GM21737 (cell line): ENCODE results near the gene ORC2.
A peak's percentile ranks its signal among the peaks of the same experiment; 100 is the strongest.
"Not testable (repeated sequence)": the region's sequence is repeated elsewhere in the genome, so short reads cannot be mapped to it uniquely, and the experiment has no call there.

Source experiments
- ATAC-seq: cut with Tn5 transposase; IDR thresholded peaks from one replicate; pipeline ENCODE4 v1.9.1; 2021; ENCODE audit warnings: mild to moderate bottlenecking, moderate library complexity; ENCODE audit not compliant: unreplicated experiment

Gene ORC2

DNA sequence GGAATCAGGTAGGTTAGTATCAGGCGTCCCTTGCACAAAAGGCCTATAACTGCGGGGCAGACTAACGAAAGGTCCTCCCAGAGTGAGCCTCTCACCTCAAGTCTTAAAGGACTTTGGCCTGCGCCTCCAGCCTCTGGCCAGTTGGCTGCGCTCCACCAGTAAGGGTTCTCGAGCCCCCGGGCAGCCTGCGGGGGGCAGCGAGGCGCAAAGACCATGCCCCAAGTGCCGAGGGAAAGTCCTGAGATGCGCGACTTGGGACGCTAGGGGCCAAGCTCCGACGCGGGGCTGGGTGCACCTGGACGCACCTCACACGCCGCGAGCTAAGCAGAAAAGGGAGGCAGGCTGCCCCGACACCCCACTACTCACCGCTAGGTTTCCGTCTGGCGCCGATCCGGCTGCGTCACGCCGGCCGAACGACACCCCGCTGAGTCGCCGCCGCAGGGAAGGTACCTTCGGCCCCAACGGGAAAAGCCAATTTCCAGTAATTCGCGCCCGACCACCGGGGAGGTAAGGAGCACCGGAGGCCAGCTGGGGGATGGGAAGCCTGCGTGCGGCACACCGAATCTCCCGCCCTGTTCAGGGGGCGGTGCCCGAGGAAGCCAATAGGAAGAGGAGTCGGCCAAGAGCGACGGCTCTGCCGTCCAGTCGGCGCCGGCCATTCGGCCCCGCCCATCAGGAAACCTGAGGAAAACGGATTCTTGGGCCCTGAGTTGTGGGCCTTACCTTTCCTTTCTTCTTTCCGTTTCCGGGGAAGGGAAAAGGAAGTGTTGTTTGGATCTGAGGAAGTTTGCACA is at the start of gene ORC2:
Gene ORC2, minus strand, starts transcription at position 537 of the 794 bp plus-strand sequence. CDS start 5,537 bp downstream, outside the sequence.
- peak; percentile 95 for ATAC-seq

GRCh38 chr2:201008296-201008829 is 44.9 kb upstream of the ORC2 start:
- no peak for ATAC-seq

- ATAC-seq = no peak
These were observed 44.1 kb upstream of the ORC2 start for GRCh38 chr2:201007584-201007998.

DNA sequence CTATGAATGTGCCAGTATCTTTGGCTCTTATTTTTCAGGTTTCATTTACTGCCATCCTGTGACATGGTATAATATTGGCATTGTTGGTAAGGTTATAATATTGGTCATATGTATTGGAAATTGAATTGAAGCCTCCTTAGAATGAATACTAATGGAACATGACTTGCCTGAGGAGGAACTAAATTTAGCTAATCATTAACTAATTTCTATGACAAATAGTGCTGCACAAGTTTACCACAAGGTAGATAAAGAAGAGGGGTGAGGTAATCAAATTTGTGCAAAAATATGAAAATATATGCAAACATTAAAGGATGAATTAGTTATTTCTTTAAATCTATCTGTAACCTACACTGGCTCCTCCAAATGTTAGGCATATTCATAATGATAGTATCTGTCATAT is 43.2 kb upstream of the ORC2 start:
- no peak for ATAC-seq

DNA sequence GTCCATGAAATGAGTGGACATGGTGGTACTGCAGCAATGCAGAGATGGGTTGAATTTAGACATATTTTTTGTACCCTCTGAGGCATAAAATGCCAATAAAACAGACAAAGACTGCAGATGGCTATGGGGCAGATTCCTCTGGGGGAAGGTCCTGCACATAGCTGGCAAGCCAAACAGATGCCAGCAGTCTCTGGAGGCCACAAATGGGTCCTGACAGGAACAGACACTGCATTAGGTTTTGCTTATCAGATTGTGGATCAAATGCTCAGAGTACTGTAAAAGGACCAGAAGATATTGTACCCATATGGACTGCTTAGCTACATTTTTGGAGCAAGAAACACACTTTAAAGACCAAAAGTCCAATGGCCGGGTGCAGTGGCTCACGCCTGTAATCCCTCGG is 40.9 kb upstream of the ORC2 start:
- ATAC-seq = no peak

GRCh38 chr2:200993097-200993496 is 29.6 kb upstream of the ORC2 start:
- ATAC-seq = no peak

DNA sequence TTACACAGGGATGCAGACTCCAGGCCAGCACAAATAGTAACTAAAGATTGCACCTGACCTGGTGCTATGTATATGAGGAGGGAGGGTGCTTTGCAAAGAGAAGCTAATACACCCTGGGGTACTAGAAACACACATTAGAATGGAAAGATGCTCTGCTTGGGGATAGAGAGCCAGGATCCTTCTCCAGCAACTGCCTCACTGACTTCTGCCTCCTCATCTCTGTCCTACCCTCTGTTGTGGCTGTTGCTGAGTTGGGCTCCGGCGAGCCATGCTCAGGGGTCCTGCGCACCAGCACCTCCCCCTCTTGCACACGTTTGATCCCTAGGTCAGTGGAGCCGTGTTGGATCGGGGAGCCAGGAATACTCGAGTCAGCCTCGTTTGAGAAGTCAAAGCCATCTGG is 23.7 kb upstream of the ORC2 start:
- ATAC-seq = no peak

- no peak for ATAC-seq
These were observed 22.3 kb upstream of the ORC2 start for GRCh38 chr2:200985799-200986198.

DNA sequence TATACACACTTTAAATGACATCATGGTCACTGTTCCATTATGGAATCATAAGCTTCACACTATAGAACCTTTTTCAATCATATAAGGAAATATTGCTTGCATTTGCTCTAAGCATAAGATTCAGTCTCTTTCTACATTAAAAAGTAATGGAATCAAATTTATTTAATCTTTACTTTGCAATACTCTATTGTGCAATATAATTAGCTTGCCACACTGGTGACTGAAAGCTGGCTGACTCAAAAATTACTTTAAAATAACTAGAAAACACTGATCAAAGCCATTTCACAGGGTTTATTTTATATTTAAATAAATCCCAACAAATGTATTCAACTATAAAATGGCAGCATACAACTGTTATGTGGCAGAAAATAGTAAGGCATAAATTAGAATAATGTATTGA is 13.2 kb upstream of the ORC2 start:
- no peak for ATAC-seq

- no peak for ATAC-seq
These were observed 12.2 kb upstream of the ORC2 start for GRCh38 chr2:200975672-200976071.

GRCh38 chr2:200970057-200970456 is 6.6 kb upstream of the ORC2 start:
- not testable (repeated sequence) for ATAC-seq

DNA sequence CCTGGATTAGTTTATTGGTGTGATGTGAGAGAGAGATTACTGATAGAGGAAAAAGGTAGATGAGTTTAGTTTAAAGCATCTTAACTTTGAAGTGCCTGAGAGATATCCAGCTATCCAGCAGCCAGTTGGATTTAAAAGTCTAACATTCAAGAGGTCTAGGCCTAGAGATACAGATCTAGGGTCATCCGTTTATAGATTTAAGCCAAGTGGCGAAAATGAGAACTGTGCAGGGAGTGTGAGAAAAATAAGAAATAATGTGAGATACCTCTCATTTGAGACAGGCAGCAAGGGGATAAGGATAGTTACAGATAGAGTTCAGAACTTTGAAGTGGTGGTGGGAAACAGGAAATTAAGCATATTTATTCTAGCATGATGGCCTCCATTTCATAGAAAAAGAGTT is 5.3 kb upstream of the ORC2 start:
- ATAC-seq = no peak

DNA sequence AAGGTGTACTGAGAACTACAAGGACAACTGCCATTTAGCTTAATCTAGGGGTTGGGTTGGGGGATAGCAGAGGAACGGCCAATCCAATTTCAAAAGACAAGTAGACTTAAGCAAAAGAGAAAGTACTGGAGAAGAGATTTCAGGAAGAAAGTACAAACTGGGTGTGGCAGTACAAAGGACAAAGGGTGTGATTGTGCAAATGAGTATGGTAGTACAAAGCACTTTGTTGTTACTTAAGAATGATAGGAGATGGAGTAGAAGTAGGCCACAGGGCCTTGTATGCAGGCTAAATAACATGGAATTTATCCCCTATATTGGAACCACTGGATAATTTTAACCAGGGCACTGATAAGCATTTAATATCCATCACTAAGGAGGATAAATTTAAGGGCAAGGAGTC is 4.7 kb upstream of the ORC2 start:
- ATAC-seq = no peak

DNA sequence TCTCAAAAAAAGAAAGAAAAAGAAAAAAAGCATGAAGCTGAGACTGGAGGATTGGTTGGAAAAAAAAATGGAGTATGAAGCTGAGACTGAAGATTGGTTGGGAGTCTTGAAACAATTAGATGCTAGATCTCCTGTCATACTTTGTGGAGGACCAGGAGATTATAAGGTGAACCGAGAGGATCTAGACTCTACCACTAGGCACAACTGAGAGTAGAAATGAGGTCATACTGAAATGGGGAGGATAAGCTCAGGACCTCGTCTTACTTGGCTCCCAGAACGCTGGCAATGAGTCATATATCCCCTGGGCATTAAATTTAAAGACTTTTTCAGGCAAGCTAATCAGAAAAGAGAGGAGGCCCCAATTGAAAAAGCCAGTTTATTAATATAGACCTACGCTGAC is 3.3 kb upstream of the ORC2 start:
- ATAC-seq = no peak

- ATAC-seq = no peak
These were observed 1.0 kb upstream of the ORC2 start for GRCh38 chr2:200964498-200964897.

- peak; percentile 4 for ATAC-seq
These were observed 425 bp upstream of the ORC2 start for GRCh38 chr2:200963918-200964252.

DNA sequence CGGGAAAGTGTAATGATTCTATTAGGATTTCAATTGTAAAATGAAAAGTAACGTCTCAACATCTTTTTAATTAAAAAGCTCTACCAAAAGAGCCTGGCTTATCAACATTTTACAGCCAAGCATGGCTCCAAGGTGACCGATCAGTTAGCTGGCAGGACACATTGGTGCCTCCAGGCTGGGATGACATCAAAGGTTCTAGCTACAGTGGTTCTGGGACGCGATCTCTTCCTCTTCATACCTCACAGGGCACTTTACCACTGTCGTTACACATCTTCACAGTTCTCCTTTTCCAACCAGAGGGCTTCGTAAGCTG is 693 bp downstream of the ORC2 start:
- ATAC-seq = peak; percentile 11

GRCh38 chr2:200961674-200962073 is 1.8 kb downstream of the ORC2 start:
- ATAC-seq = no peak

DNA sequence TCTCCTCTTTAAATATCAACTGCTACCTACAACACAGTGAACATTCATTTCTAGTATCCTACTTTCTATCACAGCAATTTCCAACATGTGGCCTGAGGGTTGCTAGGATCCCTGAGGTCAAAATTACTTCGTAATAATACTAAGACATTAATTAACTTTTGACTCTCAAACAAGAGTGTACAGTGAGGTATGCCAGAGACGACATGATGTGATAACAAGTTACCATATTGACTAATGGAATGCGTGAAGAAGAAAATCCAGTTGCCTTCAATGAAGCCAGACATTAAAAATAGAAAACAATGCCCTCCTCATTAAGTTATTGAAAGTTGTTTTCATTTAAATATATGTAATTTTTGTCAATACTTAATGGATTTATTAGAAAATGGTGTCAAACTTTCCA is 13.1 kb downstream of the ORC2 start:
- ATAC-seq = no peak

- ATAC-seq = no peak
These were observed 18.1 kb downstream of the ORC2 start for GRCh38 chr2:200945395-200945729.

DNA sequence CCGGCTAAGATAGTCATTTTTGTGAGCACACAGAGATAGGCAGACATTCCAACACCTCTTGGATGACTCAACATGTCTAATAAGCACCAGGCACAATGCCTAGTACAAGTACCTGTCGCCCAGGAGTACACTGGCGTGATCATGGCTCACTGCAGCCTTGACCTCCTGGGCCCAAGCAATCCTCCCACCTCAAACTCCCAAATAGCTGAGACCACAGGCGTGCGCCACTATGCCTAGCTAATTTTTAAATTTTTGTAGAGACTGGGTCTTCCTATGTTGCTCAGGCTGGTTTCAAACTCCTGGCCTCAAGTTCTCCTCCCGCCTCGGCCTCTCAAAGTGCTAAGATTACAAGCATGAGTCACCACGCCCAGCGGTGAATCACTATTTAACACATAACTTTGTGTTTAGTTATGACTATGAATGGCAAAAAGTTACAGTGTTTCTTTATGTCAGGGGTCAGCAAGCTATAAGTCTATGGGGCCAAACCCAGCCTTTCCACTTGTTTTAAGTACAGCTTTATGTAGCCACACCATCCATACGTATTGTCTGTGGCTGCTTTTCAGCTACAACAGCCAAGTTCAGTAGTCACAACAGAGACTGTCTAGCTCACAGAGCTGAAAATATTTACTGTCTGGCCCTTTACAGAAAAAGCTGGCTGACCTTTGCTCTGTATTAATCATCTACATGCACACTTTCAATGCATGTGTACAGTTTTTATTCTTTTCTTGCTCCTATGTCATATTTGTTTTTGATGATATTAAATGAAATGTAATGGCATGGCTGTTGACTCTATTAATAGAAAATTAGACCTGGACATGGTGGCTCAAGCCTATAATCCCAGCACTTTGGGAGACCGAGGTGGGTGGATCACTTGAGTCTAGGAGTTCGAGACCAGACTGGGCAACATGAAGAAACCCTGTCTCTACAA is 18.7 kb downstream of the ORC2 start:
- no peak for ATAC-seq

DNA sequence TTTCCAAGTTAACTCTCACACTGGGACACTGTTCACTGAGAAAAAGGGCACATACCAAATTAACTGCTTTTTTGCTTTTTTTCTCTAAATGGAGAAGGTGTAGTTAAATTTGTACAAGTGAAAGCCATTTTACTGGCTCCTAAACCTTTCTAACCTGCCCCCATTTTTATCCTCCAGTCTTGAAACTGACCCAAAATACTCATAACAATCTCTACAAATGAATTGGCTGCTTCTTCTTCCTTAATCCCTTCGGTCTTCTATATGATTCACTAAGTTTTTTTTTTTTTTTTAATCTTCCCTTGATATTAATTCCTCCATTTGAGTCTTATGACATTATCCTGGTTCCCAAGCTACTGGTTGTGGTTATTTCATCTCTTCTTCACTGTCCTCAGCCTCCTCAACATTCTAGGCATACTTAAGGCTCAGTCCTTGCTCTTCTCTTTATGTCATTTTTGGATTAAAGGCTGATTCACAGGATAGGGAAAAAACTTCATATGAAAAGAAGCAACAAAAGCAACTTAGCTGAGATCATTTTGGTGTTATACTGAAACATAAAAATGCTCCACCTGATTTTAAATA is 19.8 kb downstream of the ORC2 start:
- ATAC-seq = no peak
